Panc1 (cell line): ENCODE results near the gene MTF2. TPM values are rescaled to one million over a fixed set of nuclear protein-coding genes. Genes with fewer than 3 reads are reported as not detected.

Source experiments
- ATAC-seq: fragments of 200-7000 bp; cut with Tn5 transposase; 2 replicates; pipeline ENCODE4 v1.9.1; 2020; ENCODE audit warnings: mild to moderate bottlenecking, moderate library complexity
- BruUV-seq: library from RNA; stranded (reverse); fragments of 400-500 nt; replicated peaks from 2 replicates; lab custom pipeline; 2021; lab: Mats Ljungman, UMichigan
- CTCF ChIA-PET: fragments of 300-600 bp; sonication (Branson Sonifier 250); formaldehyde crosslinking; loops from one replicate; lab custom pipeline; 2022; ENCODE audit warnings: antibody characterized with exemption; lab: Charles Lee
- POLR2A ChIA-PET: fragments of 300-600 bp; sonication (Branson Sonifier 250); formaldehyde crosslinking; loops from one replicate; lab custom pipeline; 2022; ENCODE audit warnings: antibody characterized with exemption; lab: Charles Lee
- DNase-seq: peaks from one replicate; pipeline ENCODE4 v3.0.0-alpha.2; 2010; ENCODE audit warnings: low read depth, low spot score
- H3K27ac ChIP-seq: 2 replicates; pipeline ENCODE4 v1.5.1; 2011; ENCODE audit warnings: mild to moderate bottlenecking, low read length, inconsistent platforms
- H3K27me3 ChIP-seq: fragments of 200-500 bp; sonication (Bioruptor generic); 2 replicates; pipeline ENCODE4 v1.6.0; 2014; ENCODE audit warnings: low read length, inconsistent platforms; ENCODE audit not compliant: control insufficient read depth, insufficient read depth
- H3K36me3 ChIP-seq: fragments of 200-500 bp; sonication (Bioruptor generic); 2 replicates; pipeline ENCODE4 v1.5.1; 2014; ENCODE audit warnings: inconsistent platforms, mild to moderate bottlenecking, low read length, moderate library complexity; ENCODE audit not compliant: control insufficient read depth, insufficient read depth
- H3K4me1 ChIP-seq: 2 replicates; pipeline ENCODE4 v1.5.1; 2011; ENCODE audit warnings: inconsistent platforms, mild to moderate bottlenecking, low read length, moderate library complexity; ENCODE audit not compliant: control insufficient read depth, insufficient read depth
- H3K4me3 ChIP-seq, 2 experiments: 2 replicates each; pipeline ENCODE4 v1.5.1; 2011 to 2012; ENCODE audit warnings: low read depth in 2 of 2, low read length in 2 of 2, mild to moderate bottlenecking in 2 of 2, inconsistent platforms in 1 of 2, moderate library complexity in 1 of 2
- H3K9me3 ChIP-seq: fragments of 200-500 bp; sonication (Bioruptor generic); 2 replicates; pipeline ENCODE4 v1.5.1; 2014; ENCODE audit warnings: low read depth, mild to moderate bottlenecking, inconsistent platforms, low read length, moderate library complexity; ENCODE audit not compliant: control insufficient read depth, insufficient read depth
- POLR2AphosphoS5 ChIP-seq: IDR thresholded peaks from 2 replicates; pipeline ENCODE4 v1.6.1; 2012; ENCODE audit warnings: mild to moderate bottlenecking, low read depth, low read length, moderate library complexity
- REST ChIP-seq, 2 experiments: IDR thresholded peaks; 2 replicates each; pipeline ENCODE4 v1.6.1; 2011 to 2012; ENCODE audit warnings: low read depth in 2 of 2, control low read depth in 1 of 2, low read length in 1 of 2, mild to moderate bottlenecking in 1 of 2, moderate library complexity in 1 of 2; ENCODE audit not compliant: insufficient read depth in 1 of 2
- SIN3A ChIP-seq: IDR thresholded peaks from 2 replicates; pipeline ENCODE4 v1.6.1; 2012; ENCODE audit warnings: low read depth, mild to moderate bottlenecking, low read length, moderate library complexity, borderline replicate concordance; ENCODE audit not compliant: insufficient read depth
- TCF7L2 ChIP-seq: IDR thresholded peaks from 2 replicates; pipeline ENCODE4 v1.6.1; 2011; ENCODE audit warnings: mild to moderate bottlenecking, low read depth, low read length, inconsistent platforms
- in situ Hi-C: cut with HindIII; loops from 2 replicates; pipeline ENCODE4 v1.10.0; 2016; ENCODE audit warnings: low sequenced_read_pairs, low pct_unique_long_range_greater_than_20kb
- intact Hi-C: fragments of 100-400 bp; cut with micrococcal nuclease; formaldehyde crosslinking; loops from one replicate; pipeline ENCODE4 v1.10.0; 2022; ENCODE audit not compliant: unreplicated experiment
- total RNA-seq: library from RNA; stranded (reverse); gene quantifications from one replicate; pipeline ENCODE4 v1.2.1, GENCODE V29; 2021; ENCODE audit not compliant: unreplicated experiment
- TF ChIP-seq, protein P1 (sequence below): fragments of 450-650 bp; IDR thresholded peaks from 2 replicates; pipeline ENCODE4 v1.5.1; 2017; ENCODE audit warnings: mild to moderate bottlenecking

The MTF2 gene
- total RNA-seq, 1 experiment from 2014 or later, result 24.8 TPM

DNA sequence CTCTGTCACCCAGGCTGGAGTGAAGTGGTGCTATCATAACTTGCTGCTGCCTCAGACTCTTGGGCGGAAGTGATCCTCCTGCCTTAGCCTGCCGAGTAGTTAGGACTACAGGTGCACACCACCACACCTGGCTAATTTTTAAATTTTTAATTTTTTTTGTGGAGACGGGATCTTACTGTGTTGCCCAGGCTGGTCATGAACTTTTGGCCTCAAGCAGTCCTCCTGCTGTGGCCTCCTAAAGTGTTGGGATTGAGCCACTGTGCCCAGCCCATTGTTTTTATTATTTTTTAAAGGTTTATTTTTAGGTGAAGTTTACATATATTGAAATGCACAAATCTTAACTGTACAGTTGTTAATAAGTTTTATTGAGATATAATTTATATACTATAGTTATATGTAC is 3.2 kb downstream of the MTF2 start:
- H3K27me3 ChIP-seq, result no peaks in the 10 kb centered on the region
- H3K36me3 ChIP-seq, result peaks cover 7% of the 10 kb centered on the region
- TF ChIP-seq POLR2AphosphoS5 (no peak), REST (IDR thresholded peaks at IDR 0.05; ENCODE audit: insufficient read depth in 1 of 2, low read depth in 2 of 2, low read length in 1 of 2) (no peak), TCF7L2 (no peak), SIN3A (no peak)
- TF ChIP-seq, protein P1, sequence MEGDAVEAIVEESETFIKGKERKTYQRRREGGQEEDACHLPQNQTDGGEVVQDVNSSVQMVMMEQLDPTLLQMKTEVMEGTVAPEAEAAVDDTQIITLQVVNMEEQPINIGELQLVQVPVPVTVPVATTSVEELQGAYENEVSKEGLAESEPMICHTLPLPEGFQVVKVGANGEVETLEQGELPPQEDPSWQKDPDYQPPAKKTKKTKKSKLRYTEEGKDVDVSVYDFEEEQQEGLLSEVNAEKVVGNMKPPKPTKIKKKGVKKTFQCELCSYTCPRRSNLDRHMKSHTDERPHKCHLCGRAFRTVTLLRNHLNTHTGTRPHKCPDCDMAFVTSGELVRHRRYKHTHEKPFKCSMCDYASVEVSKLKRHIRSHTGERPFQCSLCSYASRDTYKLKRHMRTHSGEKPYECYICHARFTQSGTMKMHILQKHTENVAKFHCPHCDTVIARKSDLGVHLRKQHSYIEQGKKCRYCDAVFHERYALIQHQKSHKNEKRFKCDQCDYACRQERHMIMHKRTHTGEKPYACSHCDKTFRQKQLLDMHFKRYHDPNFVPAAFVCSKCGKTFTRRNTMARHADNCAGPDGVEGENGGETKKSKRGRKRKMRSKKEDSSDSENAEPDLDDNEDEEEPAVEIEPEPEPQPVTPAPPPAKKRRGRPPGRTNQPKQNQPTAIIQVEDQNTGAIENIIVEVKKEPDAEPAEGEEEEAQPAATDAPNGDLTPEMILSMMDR, result no peak
- no peaks in the 10 kb centered on the region; the same call in 1 of the 2 replicates for H3K9me3 ChIP-seq
- ChIA-PET POLR2A (no interaction called here), CTCF (no interaction called here)
- DNase-seq, result no peak
- BruUV-seq, result no TSS peak
- H3K27ac ChIP-seq, result no peak overlapping the region
- no peak overlapping the region for H3K4me3 ChIP-seq
- no peak for ATAC-seq
- peaks cover 4% of the 10 kb centered on the region for H3K4me1 ChIP-seq
- in situ Hi-C loops (no loop called here), intact Hi-C loops (no loop called here)

GRCh38 chr1:93083979-93084378 is 4.9 kb downstream of the MTF2 start:
- intact Hi-C loops, result no loop called here
- CTCF ChIA-PET, result no interaction called here
- no peak for DNase-seq

More at GRCh38 chr1:93083979-93084378, 4.9 kb downstream of the MTF2 start:
- TF ChIP-seq SIN3A, result no peak
- TF ChIP-seq POLR2AphosphoS5, result no peak
- TF ChIP-seq, protein P1, result no peak
- no peak for TF ChIP-seq TCF7L2
- no peak for TF ChIP-seq REST (IDR thresholded peaks at IDR 0.05; ENCODE audit: insufficient read depth in 1 of 2, low read depth in 2 of 2, low read length in 1 of 2)
- no peak for ATAC-seq
- Histone ChIP-seq H3K9me3 (no peaks in the 10 kb centered on the region; the same call in 1 of the 2 replicates), H3K4me1 (no peaks in the 10 kb centered on the region), H3K27ac (no peak overlapping the region), H3K36me3 (peaks cover 7% of the 10 kb centered on the region), H3K4me3 (no peak overlapping the region), H3K27me3 (no peaks in the 10 kb centered on the region)
- in situ Hi-C loops, result no loop called here
- no TSS peak for BruUV-seq
- POLR2A ChIA-PET, result no interaction called here
